ENCODE results near the gene TMEM245.

DNA sequence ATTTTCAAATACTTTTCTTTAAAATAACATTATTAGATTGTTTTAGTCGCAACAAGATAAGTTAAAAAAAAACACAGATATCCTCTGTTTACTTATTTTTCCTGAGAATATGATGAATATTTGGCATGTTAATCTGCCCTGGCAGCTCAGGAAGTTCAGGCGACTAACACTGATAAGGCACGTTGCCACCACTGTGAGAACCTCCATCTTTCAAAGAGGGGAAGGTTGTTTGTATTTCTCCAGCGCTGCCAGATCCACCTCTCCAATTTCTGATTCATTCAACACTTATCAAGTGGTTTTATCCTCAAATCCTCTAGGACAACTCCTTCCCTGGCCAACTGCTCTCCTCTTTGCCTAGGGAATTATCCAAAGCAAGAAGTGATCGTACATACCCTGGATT lies 128.3 kb downstream of the TMEM245 start:
- TF ChIP-seq POLR2A (IDR thresholded peaks at IDR 0.05), result no peak
- TF ChIP-seq, protein P1, sequence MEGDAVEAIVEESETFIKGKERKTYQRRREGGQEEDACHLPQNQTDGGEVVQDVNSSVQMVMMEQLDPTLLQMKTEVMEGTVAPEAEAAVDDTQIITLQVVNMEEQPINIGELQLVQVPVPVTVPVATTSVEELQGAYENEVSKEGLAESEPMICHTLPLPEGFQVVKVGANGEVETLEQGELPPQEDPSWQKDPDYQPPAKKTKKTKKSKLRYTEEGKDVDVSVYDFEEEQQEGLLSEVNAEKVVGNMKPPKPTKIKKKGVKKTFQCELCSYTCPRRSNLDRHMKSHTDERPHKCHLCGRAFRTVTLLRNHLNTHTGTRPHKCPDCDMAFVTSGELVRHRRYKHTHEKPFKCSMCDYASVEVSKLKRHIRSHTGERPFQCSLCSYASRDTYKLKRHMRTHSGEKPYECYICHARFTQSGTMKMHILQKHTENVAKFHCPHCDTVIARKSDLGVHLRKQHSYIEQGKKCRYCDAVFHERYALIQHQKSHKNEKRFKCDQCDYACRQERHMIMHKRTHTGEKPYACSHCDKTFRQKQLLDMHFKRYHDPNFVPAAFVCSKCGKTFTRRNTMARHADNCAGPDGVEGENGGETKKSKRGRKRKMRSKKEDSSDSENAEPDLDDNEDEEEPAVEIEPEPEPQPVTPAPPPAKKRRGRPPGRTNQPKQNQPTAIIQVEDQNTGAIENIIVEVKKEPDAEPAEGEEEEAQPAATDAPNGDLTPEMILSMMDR (IDR thresholded peaks at IDR 0.05), result no peak
